Activated CD4-positive, CD25-positive, alpha-beta regulatory T cell treated with anti-CD3 and anti-CD28 coated beads, Interleukin-2, amount 50 U/mL, for 72 hours (primary cell): ENCODE measurements around the gene TTLL13.
"Not testable (repeated sequence)": the region's sequence is repeated elsewhere in the genome, so short reads cannot be mapped to it uniquely, and the experiment has no call there.

Source experiments
- DNase-seq: peaks from one replicate; pipeline ENCODE4 v3.0.0; 2021

The TTLL13 gene

GRCh38 chr15:90240856-90241255, 8.5 kb upstream of the TTLL13 start:
- no peak for DNase-seq

GRCh38 chr15:90241343-90242192, 7.8 kb upstream of the TTLL13 start:
- DNase-seq, result no peak

- no peak for DNase-seq
Measured at GRCh38 chr15:90243943-90244639, 5.3 kb upstream of the TTLL13 start.

GRCh38 chr15:90248789-90249202, 560 bp upstream of the TTLL13 start:
- DNase-seq, result no peak

- no peak for DNase-seq
Measured at GRCh38 chr15:90257776-90258175, 8.4 kb downstream of the TTLL13 start.

GRCh38 chr15:90259524-90259923, 10.2 kb downstream of the TTLL13 start:
- DNase-seq, result no peak

- not testable (repeated sequence) for DNase-seq
Measured at GRCh38 chr15:90260731-90261130, 11.4 kb downstream of the TTLL13 start.

GRCh38 chr15:90261811-90262210, 12.5 kb downstream of the TTLL13 start:
- no peak for DNase-seq

GRCh38 chr15:90262426-90262825, 13.1 kb downstream of the TTLL13 start:
- no peak for DNase-seq

GRCh38 chr15:90264671-90265070, 15.3 kb downstream of the TTLL13 start:
- no peak for DNase-seq

GRCh38 chr15:90265271-90266060, 16.1 kb downstream of the TTLL13 start, which contains the start of gene NGRN:
NGRN (plus strand) TSS chr15:90265672; CDS start chr15:90265713, 41 bp downstream.
- peak; percentile 90 for DNase-seq

- DNase-seq, result peak; percentile 45
Measured at GRCh38 chr15:90266061-90266431, 16.7 kb downstream of the TTLL13 start.

- DNase-seq, result no peak
Measured at GRCh38 chr15:90266485-90266884, 17.1 kb downstream of the TTLL13 start.

- no peak for DNase-seq
Measured at GRCh38 chr15:90268415-90268814, 19.1 kb downstream of the TTLL13 start.

- DNase-seq, result no peak
Measured at GRCh38 chr15:90270502-90271150, 21.3 kb downstream of the TTLL13 start.

GRCh38 chr15:90271459-90272166, 22.3 kb downstream of the TTLL13 start:
- no peak for DNase-seq

GRCh38 chr15:90278467-90278866, 29.1 kb downstream of the TTLL13 start:
- not testable (repeated sequence) for DNase-seq

- DNase-seq, result not testable (repeated sequence)
Measured at GRCh38 chr15:90280743-90281142, 31.4 kb downstream of the TTLL13 start.

GRCh38 chr15:90281637-90282036, 32.3 kb downstream of the TTLL13 start:
- DNase-seq, result not testable (repeated sequence)

- no peak for DNase-seq
Measured at GRCh38 chr15:90286678-90287077, 37.3 kb downstream of the TTLL13 start.

- DNase-seq, result no peak
Measured at GRCh38 chr15:90287101-90287500, 37.7 kb downstream of the TTLL13 start.

GRCh38 chr15:90287946-90288345, 38.6 kb downstream of the TTLL13 start:
- DNase-seq, result no peak
